Activated T-cell treated with anti-CD3 and anti-CD28 coated beads for 1 hour (primary cell): ENCODE data around the gene RYR1.
A peak's percentile ranks its signal among the peaks of the same experiment; 100 is the strongest.
"Not testable (repeated sequence)": the region's sequence is repeated elsewhere in the genome, so short reads cannot be mapped to it uniquely, and the experiment has no call there.

Experiments used
- DNase-seq: peaks from one replicate; pipeline ENCODE4 v3.0.0-alpha.2; 2020; ENCODE audit warnings: low read depth

The RYR1 gene

GRCh38 chr19:38400361-38400760 lies 33.1 kb upstream of the RYR1 start:
- no peak for DNase-seq

DNA sequence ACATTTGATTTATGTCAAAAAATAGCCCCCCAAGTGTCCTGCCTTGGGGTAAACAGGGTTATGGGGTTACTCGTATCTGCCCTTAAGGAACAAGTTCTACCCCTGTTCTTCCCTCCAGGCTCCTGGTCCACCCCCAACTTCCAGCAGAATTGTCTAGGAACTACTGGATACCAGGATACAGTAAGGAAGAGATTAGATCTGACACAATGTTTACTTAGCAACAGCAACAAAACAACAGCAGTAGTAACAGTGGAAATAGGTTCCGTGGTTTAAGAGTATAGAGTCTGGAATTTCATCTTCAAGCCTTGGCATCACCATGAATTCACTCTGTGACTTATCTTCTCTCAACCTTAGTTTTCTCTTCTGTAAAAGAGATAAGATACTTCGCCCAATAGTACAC lies 32.3 kb upstream of the RYR1 start:
- DNase-seq: no peak

DNA sequence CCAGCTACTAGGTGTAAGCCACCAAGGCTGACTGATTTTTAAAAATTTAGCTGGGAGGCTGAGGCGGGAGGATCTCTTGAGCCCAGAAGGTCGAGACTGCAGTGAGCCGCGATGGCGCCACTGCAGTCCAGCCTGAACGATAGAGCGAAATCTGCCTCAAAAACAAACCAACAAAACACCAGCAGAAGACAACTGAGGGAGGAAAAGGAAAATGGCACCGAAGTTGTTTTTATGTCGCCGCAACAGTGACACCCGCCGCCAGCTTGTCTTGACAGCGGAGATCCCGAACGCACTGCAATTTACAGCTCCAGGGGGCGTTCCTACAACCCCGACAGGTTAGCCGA lies 30.9 kb upstream of the RYR1 start:
- DNase-seq: no peak

DNA sequence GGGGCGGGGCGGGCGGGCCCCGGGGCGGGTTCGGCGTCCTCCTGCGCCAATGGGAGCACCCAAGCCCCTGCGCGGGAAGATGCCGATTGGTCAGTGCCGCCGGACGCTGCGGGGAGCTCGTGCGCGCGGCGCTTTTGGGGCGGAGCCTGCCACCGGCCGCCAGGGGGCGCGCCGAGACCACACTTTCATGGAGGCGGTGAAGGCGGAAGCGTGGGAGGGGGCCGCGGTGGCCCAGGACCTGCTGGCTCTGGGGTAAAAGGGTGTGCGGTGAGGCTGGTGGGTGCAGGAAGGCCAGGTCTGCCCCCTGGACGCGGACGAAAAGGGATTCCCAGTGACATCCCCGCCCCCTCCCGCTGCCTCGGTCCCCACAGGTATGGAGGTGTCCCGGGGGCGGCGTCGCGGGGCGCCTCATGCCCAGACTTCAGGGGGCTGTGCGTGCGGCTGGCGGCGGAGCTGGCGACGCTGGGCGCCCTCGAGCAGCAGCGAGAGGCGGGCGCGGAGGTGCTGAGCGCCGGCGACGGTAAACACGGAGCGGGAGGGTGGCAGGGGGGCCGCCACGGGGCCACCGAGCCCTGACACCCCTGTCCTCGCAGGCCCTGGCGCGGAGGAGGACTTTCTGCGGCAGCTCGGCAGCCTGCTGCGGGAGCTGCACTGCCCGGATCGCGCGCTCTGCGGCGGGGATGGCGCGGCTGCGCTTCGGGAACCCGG lies 30.4 kb upstream of the RYR1 start, which contains the start of gene FAM98C:
FAM98C (plus strand) TSS at position 127 of the 708 bp plus-strand sequence; CDS start at position 188, 61 bp downstream.
- DNase-seq: peak; percentile 97

DNA sequence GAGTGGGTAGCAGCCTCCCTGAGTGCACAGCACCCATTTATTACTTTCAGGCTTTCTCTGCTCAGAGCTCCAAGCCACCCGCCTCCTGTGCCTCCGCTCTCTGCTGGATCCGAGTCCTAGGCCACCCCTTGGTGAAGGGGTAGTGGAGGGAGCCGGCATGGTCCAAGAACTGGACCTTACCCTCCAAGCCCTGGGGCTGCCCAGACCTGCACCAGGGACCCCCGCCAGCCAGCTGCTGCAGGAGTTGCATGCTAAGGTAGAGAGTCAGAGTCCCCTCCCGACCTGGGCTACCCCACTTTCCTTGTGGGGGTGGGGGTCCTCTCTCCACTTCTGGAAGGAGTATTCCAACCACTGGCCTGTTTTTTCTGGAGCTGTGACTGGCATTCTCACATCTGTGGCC lies 28.6 kb upstream of the RYR1 start:
- DNase-seq: no peak

GRCh38 chr19:38405276-38405675 lies 28.2 kb upstream of the RYR1 start:
- DNase-seq: no peak

DNA sequence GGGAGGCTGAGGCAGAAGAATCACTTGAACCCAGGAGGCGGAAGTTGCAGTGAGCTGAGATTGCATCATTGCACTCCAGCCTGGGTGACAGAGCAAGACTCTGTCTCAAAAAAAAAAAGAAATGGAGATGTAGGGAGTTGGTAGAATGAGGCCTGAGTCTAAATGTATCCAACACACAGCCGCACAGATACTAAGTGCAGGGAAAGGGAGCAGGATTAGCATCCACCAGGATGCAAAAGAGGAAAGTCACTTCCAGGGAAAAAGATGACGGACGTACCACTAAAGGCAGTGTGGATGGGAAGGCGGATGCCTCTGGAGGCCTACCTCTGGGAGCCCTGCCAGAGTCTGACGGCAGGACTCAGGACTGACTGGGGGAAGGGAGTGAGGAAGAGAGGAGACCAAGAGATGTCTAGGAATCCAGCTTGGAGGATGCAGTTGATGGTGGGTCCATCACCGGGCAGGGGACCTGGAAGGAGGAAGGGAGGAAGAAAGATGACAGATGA lies 23.8 kb upstream of the RYR1 start:
- DNase-seq: no peak

- DNase-seq: not testable (repeated sequence)
Observed at GRCh38 chr19:38410407-38410806, 23.1 kb upstream of the RYR1 start.

GRCh38 chr19:38411041-38411712 lies 22.3 kb upstream of the RYR1 start:
- no peak for DNase-seq

DNA sequence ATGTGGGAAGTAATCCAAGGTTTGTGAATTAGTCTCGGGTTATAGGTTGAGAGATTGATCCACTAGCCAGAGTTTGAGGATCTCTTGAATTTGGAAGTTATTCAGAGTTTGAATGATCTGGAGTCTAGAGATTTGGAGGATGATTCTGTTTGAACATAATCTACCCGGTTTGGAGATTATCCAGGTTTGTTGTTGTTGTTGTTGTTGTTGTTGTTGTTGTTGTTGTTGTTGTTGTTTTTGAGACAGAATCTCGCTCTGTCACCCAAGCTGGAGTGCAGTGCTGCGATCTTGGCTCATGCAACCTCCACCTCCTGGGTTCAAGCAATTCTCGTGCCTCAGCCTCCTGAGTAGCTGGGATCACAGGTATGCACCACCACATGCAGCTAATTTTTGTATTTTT lies 21.6 kb upstream of the RYR1 start:
- not testable (repeated sequence) for DNase-seq

DNA sequence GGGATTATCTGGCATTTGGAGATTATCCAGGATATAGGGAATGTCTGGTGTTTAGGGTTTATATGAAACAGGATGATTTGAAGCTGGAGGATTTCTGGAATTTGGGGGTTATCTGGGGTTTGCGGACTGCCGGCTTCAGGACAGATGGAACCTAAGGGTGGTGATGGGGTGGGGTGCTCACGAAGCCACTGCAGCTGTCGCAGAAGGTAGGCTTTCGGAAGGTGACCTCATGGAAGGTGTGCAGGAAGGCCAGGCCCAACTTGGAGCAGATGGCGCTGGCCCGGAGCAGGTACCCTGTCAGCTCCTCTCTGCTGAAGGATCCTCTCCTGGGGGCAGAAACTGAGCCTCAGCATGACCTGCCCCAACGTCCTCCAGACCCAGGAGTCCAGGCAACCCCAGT lies 21.0 kb upstream of the RYR1 start:
- DNase-seq: no peak

GRCh38 chr19:38412961-38413360 lies 20.5 kb upstream of the RYR1 start:
- no peak for DNase-seq

DNA sequence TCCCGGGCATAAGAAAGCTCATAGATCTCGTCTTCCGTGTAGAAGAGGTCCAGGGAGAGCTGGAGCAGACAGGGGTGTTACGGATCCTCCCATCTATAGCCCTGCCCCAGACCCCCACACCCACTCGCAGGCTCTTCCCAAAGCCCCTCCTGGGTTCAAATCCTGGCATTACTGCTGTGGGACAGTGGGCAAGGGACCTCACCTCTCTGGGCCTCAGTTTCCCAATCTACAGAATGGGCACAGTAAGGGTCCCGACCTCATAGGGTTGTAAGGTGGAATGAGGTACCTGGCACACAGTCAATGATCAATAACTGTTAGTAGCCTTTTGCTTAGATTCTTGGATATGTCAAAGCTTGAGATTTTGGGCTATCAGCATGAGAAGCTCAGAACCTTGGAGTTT lies 20.1 kb upstream of the RYR1 start:
- DNase-seq: no peak

- DNase-seq: no peak
Observed at GRCh38 chr19:38417146-38417543, 16.3 kb upstream of the RYR1 start.

DNA sequence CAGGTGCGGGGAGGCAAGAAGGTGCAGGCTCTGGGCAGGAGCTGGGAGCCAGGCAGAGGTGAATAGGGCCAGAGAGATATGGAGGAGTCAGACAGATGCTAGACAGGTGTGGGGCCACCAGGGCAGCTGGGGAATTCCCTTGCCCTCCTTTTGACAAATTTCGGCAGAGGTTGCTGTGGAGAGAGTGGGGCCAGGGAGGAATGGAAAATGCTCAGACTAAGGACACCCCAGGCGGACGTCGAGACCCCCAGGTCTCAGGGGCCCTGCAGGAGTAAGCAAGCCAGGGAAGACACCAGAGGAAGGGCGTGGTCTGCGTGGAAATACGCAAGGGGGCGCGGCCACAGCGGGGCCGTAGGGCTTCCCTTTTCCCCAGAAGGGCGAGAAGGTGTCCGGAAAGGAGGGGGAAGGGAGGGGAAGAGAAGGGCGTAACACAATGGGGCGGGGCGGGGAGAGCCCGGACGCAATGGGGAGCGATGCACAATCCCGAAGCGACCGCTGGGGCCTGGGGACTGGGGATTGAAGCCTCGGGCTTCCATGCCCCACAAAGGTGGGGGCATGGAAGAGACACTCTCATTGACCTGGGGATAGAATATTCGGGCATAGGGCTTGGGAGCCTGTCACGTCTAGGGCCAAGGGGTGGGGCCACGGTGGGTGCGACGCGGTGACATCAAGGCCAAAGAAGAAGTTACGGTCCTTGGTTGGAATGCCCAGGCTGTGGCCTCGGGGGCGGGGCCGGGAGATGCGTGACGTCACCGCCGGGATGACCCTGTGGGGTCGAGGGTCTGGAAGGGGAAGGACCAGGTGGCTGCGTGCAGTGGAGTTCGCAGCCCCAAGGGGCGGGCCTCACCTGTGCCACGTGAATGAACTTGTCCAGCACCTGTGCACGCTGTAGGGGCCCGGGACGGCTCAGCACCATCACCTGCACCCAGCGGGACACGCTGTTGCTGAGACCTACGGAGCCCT lies 15.7 kb upstream of the RYR1 start:
- peak; percentile 18 for DNase-seq

DNA sequence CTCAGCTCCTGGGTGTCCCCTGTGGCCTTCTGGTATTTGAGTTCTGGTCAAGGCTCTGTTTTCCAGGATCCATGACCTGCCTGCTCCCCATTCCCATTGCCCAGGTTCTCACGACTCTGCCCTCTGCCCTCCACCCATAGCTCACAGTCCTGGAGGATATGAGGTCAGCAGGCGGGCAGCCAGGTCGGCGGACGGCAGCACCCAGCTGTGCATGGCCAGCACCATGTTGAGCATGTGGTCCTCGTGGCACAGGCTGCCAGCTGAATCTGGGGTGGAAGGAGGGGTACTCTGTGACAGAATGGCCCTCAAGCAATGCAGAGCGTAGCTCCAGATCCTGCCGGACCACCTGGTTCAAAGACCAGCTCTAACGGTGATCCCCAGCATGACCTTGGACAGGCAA lies 12.6 kb upstream of the RYR1 start:
- DNase-seq: no peak

GRCh38 chr19:38421856-38422255 lies 11.6 kb upstream of the RYR1 start:
- no peak for DNase-seq

- DNase-seq: no peak
Observed at GRCh38 chr19:38422438-38422837, 11.1 kb upstream of the RYR1 start.

DNA sequence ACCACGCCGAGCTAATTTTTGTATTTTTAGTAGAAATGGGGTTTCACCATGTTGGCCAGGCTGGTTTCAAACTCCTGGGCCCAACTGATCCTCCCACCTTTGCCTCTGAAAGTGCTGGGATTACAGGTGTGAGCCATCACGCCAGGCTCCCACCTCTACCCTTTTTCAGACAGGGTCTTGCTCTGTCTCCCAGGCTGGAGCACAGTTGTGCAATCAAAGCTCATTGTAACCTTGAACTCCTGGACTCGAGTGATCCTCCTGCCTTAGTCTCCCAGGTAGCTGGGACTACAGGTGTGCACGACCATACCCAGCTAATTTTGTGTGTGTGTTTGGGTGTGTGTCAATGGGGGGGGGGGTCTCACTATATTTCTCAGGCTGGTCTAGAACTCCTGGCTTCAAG lies 9.2 kb upstream of the RYR1 start:
- DNase-seq: no peak

DNA sequence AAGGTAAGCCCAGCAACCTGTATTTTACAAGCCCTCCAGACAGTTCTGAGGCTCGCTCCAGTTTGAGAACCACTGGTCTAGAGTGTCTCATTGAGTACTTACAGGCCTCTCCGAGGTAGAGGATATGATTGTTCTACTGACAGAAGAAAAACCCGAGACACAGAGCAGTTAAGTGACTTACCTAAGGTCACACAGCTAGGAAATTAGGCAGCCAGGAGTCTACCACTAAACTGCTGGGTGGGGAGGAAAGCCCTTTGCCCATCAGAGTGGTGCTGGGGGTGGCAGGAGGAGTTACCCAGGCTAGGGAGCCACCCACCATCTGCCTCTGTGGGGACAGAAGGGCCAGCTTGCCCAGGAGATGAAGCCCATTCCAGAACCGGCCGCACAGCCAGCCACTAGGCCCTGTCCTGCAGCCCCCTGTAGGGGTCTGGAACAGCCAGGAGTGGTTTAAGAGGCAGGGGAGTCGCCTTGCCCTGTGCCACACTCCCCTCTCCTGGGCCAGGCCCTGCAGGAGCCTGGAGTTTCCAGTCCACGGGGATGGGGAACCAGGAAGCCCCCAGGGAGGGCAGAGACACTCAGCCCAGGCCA lies 8.2 kb upstream of the RYR1 start:
- no peak for DNase-seq

- DNase-seq: no peak
Observed at GRCh38 chr19:38425810-38426466, 7.6 kb upstream of the RYR1 start, which contains the start of gene RASGRP4. Gene RASGRP4, minus strand, starts transcription at chr19:38426219. Its CDS starts 128 bp downstream, at chr19:38426091.
